ENCODE measurements around the gene KANSL1.

The KANSL1 gene

DNA sequence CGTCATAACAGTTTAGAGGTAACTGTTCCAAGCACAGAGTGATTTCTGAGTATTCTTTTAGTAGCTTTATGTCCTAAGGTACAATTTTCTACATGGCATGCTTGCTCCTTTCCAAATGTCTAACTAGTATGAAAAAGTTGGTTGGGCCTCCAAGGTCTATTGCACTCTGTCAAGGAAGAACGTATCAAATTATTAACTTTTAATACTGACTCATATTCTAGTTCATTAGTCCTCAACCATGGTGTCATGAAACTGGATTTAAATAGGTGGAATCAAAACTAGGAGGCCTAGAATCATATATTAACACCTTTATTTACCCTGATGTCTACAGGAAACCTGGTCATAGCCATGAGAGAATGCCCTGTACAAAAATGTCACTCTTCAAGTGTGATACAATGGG, 132.8 kb downstream of the KANSL1 start:
- no peak for DNase-seq

DNA sequence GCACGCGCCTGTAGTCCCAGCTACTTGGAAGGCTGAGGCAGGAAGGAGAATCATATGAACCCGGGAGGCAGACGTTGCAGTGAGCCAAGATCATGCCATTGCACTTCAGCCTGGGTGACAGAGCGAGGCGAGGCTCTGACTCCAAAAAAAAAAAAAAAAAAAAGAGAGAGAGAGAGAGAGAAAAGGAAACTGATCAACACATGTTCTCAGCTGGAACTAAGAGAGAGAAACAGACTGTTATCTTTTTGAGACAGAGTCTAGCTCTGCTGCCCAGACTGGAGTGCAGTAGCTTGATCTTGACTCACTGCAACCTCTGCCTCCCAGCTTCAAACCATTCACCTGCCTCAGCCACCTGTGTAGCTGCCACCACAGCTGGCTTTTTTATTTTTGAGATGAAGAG, 133.7 kb downstream of the KANSL1 start:
- no peak for DNase-seq

DNA sequence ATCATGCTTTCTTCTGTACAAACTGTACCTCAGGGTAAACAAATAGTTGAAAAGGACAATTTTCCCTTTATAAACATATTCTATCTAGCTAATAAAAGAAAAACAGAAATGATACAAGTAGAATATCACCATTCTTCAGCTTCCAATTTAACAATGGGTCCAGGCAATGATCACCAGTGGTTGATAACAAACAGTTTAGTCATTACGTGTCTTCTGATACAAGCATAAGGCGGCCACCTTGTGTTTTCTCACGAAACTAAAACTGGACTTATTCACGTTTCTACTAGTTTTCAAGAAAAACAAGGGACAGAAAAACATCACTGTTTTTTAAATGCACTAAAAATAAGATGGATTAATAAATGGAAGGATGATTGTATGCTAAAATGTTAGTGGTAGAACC, 135.9 kb downstream of the KANSL1 start:
- DNase-seq = no peak

DNA sequence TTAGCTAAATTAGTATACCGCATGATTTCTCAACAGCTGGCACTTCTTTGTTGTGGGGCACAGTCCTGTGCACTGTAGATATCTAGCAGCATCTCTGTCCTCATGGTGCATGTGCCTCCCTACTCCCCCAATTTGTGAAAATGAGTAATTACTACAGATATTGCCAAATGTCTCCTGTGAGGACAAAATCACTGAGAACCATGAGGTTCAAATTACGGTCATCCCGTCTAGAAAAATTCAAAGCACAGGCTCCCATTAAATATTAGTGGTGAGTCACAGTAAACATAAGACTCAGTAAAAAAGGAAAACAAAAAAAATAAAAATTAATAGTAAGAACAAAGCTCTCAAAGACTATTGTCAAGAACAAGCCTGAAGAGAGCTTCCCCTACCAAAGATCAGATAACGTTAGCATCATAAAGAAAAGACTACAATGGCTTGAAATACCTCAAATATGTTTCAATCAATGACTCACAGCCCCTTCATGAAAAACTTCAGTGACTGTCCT, 136.4 kb downstream of the KANSL1 start:
- DNase-seq = no peak

DNA sequence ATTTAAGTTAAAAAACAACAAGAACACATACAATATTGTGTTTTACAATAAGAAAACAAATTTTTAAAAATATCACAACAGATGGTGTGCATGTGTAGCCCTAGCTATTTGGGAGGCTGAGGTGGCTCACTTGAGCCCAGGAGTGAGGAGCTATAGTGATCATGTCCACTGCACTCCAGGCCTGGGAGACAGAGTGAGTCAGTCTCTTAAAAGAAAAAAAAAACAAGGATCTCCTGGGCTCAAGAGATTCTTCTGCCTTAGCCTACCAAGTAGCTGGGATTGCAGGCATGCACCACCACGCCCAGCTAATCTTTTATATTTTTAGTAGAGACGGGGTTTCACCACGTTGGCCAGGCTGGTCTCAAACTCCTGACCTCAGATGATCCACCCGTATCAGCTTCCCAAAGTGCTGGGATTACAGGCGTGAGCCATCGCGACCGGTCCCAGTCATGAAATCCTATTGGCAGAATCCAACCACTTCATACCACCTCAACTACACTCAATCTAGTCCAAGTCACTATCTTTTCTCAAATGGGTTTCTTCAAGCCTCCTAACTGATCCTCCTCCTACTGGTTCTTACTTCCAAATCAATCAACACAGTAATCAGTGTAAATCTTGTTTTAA, 139.2 kb downstream of the KANSL1 start:
- no peak for DNase-seq

DNA sequence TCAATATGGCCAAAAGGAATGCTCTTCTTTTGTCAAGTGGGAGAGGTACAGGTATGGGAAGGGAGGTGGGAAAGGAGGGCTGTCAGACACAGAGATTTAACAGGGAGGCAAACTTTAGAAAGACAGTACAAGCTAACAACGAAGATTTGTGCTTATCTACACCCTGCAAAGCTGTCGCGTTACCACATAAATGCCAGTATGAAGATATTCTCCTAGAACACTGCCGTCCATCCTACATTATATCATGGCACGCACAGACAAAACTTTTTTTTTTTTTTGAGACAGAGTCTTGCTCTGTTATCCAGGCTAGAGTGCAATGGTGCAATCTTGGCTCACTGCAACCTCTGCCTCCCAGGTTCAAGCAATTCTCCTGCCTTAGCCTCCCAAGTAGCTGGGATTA, 143.6 kb downstream of the KANSL1 start:
- DNase-seq = no peak

DNA sequence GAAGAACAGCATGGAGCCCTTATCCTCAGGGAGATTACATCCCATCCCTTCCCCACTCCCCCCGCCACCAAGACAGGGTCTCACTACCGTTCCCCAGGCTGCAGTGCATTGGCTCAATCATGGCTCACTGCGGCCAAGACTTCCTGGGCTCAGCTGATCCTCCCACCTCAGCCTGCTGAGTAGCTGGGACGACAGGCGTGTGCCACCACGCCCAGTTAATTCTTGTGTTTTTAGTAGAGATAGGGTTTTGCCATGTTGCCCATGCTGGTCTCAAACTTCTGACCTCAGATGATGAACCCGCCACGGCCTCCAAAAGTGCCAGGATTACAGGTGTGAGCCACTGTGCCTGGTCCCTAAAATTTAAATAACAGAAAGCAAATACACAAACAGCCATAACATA, 145.4 kb downstream of the KANSL1 start:
- no peak for DNase-seq

DNA sequence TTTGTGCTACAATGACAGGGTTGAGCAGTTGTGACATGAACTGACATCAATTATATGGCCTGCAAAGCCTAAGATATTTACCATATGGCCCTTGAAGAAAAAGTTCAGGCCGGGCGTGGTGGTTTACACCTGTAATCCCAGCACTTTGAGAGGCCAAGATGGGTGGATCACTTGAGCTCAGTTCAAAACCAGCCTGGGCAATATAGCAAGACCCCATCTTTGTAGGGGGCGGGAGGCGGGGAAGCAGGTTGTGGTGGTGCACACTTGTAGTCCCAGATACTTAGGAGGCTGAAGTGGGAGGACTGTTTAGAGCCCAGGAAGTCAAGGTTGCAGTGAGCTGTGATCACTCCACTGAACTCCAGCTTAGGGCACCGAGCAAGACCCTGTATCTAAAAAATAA, 145.8 kb downstream of the KANSL1 start:
- no peak for DNase-seq

DNA sequence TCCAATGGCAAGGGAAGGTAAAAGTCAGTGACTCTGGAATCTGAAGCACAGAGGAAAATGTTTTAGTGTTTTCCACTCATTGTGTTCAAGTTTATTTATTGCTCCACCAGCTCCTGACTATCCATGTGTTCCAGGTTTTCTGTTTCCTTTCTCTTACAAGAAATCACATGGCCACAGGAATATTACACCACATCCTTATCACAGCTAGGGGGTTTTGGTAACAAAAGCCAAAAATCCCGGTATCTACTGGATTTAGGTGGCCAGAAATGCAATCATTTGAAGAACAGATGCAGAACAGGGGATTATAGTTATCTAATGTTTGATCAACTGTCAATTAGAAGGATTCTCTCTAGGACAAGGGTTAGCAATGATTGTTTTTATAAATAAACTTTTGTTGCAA, 146.3 kb downstream of the KANSL1 start:
- no peak for DNase-seq

DNA sequence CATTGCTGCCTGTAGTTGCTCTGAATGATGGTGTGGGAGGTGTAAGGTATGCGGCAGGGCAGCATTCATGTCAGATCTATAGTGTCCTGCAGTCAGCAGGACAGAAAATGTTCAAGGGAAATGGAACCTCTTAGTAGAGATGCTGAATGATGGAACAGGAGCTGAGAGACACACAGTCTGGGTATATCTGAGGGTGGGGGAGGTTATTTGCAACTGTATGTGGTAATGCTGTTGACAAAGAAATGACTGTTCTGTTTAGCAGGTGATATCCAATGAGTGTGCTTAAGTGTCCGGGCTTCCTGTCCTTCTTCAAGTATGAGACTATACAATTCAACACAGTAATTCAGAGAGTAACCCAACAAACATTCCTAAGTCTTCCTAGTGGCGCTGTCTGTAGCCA, 147.6 kb downstream of the KANSL1 start:
- no peak for DNase-seq

DNA sequence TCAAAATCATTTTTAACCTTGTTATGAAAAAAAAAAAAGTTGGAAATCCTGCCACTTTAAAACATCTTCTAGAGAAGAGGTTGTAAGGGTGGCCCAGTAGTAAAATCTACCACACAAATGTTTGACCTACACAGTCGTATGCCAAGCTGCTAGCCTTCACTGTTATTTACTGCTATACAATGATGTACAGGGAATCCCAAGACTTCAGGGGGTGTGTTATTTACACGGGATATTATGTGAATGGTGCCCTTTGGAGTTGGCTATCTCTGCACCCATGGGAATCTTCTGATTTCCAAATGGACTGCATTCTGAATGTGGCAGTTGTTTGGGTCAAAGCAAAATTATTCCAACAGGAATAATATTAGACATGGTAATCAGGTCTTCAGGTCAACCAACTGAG, 148.2 kb downstream of the KANSL1 start:
- DNase-seq = no peak

DNA sequence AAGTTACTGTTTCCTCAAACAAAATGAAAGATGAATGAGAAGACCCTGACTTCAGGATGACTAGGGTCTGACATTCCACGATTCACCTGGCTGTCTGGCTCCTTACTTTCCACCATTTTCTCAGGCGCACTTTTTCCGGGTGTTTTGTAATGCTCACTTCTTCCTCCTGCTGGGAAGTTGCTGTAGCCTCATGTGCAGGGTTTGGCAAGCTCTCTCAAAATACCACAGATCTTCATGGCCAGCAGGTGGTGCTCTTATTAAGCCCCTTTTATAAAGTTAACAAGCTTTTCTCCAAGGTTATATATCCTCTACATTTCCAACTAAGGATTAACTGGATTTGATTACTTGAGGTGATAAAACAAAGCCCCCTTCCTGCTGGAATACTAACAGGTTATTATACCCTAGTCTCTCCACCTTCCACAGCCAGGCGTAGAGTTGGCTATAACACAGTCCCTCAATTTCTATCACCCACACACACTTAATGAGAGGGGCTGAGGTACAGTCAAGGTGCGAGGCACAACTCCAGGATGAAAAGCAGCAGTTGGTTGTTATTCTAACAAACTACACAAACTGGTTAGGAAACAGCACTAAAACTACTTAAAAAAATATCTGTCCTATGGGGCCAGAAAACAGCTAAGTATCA, 148.8 kb downstream of the KANSL1 start:
- DNase-seq = peak; percentile 77

DNA sequence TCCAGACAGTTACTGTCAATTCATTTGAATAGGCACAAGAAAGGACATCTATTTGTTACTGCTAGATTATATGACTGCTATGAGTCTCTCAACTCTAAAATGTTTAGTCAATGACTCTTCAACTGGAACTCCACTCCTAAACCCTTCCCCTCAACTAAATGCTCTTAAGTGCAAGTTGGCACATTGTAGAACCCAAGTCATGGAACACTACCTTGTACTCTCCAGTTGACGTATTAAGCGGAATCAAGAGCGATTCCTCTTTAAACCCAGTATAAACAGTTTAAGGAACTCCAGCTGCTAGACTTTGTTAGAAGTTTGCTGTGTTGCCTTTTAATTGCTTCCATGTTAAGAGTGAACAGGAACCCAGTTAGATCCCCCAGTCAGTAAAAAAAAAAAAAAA, 149.6 kb downstream of the KANSL1 start:
- DNase-seq = no peak

DNA sequence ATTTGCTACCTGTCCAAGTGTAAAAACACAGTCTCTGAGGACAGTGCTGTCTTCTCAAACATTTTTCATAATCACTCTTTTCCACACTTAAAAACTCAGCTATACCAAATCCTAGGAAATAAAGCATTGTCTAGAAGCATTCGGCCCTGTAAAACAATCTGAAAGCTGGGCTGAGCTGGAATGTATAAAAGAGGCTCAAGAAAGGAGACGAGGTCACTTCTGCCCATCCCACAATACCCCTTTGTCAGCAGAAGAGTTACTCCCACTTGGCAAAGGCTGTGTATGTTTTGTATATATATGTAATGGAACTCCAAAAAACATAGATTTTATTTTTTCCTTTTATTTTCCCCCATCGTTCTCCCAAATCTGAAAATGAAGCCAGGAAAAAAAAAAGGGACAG, 150.3 kb downstream of the KANSL1 start:
- DNase-seq = no peak

DNA sequence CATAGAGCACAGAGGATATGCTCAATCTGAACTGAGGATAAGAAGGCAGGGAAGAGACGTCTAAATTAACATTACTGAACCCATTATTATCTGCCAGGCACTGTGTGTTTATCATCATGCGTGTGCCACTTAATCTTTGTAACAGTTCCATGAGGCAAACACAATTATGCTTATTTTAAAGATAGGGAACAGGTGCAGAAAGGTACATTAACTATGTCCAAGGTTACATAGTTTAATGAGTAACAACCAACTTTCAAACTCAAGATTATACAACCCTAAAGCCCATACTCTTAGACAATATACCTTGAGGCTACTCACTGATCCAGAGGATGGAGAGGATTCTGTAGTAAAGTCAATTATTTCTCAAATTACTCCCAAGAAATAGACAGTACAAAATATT, 151.0 kb downstream of the KANSL1 start:
- DNase-seq = no peak

DNA sequence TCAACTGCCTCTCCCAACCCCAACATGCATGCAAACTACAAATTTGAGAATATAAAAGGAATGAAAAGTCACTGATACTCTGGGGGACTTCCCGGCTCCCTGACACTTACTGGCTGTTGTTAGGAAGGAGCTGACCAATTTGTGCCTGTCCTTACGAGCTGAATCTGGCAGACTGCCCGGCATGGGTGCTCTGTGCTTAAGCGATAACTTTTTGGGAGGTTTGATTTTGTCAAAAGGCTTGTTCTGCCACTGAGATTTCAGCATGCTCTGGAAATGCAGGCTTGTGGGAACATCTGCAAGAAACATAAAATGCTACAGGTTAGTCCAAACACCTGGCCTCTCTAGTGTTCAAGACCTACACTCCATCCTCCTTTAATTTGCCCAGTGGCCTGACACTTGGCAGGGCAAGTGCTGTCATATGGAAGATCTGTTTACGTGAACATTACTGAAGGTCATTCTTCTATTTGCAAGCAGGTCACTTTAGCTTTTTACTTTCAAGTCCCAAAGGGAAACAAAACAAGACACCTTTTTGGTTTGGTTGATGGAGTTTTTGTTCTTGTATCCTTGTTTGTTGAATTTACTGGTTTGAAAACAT, 153.5 kb downstream of the KANSL1 start:
- DNase-seq = peak; percentile 33

DNA sequence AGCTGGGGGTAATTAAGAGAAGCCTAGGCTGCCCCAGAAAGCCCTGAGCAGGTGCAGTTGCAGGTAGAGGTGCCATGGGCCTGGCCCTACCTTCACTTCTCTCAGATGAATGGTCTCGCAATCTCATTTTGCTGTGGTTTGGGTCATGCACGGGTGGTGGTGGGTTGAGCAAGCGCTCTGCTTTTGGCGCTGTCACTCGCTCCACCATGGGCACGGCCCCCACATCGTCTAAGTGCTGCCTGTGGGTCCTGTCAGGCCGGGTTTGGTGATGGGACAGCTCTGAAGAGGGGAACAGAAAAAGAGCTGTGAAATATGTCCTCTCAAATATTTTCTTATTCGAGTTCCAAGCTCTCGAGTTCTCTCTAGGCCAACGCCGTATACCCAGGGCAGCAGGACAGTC, 154.3 kb downstream of the KANSL1 start:
- DNase-seq = no peak

DNA sequence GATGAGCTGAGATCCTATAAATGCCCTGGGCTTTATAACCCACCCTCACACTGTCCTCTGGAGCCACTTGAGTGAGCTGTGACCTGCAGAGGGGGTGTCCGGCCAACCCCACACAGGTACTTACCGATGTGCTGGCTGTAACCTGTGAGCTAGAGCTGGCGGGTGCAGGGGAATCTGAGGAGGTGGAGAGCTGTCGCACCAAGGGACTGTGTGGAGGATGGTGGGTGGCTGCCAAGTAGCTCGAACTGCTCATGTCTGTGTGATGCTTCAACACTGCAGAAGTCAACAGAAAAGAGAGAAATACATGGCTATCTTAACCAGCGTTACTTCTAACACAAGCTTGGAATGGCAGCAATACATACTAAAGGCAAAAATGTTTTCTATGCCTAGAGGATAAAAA, 154.8 kb downstream of the KANSL1 start:
- no peak for DNase-seq

DNA sequence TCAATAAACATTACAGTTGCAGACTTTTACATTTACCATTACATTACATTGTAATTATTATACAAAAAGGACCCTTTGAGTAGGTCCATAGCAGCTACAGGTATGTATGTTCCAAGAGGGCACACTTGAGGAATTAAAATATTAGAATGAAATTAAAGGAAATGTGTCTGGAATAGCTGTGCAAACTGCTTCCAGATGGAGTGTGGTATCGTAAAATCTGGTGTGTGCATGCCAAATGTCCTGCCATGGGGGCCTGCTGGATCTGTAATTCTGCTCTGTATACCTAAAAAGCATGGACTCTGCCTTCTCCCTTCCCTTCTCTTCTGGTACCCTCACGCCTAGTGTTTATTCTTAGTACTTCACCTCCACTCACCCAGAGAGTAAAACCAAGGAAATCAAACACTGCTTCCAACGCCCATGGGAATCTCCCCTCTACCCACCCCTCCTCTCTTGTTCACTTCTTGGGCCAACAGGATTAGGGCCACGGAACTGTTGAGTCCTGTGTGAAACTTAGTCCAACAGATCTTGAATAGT, 155.4 kb downstream of the KANSL1 start:
- no peak for DNase-seq

DNA sequence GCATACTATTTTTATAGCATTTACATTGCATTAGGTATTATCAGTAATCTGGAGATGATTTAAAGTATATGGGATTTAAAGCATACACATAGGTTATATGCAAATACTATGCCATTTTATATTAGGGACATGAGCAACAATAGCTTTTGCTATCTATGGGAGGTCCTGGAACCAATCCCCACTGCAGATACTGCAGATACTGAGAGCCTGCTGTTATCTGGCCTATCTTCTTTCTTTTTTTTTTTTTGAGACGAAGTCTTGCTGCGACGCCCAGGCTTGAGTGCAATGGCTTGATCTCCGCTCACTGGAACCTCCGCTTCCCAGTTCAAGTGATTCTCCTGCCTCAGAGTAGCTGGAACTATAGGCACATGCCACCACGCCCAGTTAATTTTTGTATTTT, 156.7 kb downstream of the KANSL1 start:
- no peak for DNase-seq

DNA sequence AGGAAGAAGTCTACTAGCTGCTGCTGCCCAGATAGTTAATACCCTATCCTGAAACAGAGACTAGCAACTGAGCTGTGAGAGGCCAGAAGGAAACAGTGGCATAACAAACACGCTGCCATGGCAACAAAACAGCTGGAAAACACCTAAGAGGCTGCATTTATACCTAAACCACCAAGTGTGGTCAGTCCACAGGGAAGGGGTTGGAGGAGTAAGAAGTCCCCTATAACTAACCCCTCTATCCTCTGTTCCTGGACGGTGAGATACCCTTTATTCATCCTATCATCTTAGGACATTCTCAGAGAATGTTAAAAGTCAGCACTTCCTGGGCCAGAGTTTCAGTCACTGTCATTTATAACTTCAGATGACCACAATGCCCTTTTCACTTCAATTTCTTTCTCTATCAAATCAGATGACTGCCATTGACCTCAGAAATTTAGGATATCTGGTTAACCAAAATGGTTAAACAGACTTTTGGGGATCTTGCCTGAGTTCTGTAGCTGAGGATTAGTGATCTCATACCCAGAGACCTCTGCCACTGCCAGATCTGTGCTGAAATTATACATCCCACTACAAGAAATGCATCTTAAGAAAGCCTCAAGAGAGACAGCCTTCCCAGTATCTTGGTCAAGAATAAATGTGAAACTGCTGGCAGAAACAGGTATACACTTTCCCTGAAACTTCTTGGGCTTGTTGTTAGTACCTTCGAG, 158.0 kb downstream of the KANSL1 start:
- no peak for DNase-seq

DNA sequence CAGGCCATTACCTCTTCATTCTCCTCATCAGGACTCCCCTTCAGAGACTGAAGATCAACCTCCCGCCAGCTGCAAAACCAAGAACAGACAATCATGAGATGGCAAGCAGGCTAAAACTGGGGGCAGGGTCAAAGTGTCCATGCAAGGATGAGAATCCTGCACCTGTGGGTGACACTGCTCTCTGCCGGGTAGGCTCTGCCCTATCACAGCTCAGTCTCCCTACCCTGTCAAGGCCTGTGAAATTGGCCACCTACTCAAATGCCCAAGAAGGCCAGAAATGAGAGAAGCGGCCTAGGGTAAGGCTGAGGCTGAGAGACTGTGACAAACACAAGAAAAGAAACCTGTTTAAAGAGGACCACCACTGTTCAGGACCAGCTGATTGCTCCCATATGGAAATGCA, 159.8 kb downstream of the KANSL1 start:
- DNase-seq = no peak

DNA sequence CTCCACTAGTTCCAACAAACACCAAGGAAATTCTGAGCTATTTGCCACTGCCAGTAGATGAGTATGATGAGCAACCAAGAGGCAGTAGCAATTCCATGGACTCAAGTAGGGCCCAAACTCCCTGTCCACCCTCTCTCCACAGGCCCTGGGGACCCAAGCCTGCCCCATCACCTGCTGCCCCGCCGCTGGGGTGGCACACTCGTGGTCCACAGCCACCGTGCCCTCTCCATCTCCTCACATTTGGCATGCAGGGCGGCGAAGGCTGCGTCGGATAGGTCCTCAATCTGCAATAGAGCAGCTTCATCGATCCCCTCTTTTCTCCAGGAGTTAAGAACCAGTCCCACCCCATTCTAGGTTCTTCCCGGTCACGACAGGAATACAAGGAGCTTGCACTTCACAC, 160.3 kb downstream of the KANSL1 start:
- no peak for DNase-seq

DNA sequence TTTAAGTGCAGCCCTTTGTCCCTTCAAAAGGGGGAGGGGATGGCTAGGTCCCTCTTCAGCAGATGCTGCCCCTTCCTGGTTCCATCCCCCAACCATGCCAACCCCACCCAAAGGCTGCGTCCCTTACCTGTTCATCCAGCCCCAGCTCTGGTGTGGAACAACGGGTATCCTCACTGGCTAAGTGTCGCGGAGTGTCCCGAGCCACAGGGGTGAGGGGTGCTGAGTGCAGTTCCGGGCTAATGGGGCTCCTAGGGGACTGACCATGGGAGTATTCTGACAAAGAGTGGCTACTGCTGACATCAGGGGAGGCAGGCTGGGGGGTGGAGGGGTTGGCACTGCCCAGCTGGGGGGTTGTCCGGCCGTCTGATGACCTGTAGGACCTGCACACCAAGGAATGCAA, 161.3 kb downstream of the KANSL1 start:
- DNase-seq = no peak
